T47D (cell line): ENCODE data around the gene PPP1R17.

ENCODE experiments used
- DNase-seq, 2 experiments: peaks; one replicate each; pipeline versions ENCODE4 v3.0.0 to v3.0.0-alpha.2; 2011 to 2012; ENCODE audit warnings: low read depth in 1 of 2, low spot score in 1 of 2
- JUND ChIP-seq: IDR thresholded peaks from 2 replicates; pipeline ENCODE4 v1.6.1; 2012; ENCODE audit warnings: low read depth
- in situ Hi-C: cut with HindIII; loops from 2 replicates; pipeline ENCODE4 v1.10.0; 2016; ENCODE audit warnings: low sequenced_read_pairs, low pct_unique_long_range_greater_than_20kb

Gene PPP1R17

GRCh38 chr7:31687024-31687748 lies at the start of gene PPP1R17:
TSS of gene PPP1R17 (plus strand) at chr7:31687215. CDS start at chr7:31692442, 5,227 bp downstream.
- in situ Hi-C loops, result no loop called here
- DNase-seq, result no peak
- no peak for TF ChIP-seq JUND

- in situ Hi-C loops, result no loop called here
- TF ChIP-seq JUND, result no peak
- no peak for DNase-seq
Observed at GRCh38 chr7:31640381-31640780, 46.6 kb upstream of the PPP1R17 start.

- no peak for DNase-seq
- TF ChIP-seq JUND, result no peak
- in situ Hi-C loops, result no loop called here
Observed at GRCh38 chr7:31642681-31643115, 44.3 kb upstream of the PPP1R17 start.

GRCh38 chr7:31646942-31647341 lies 40.1 kb upstream of the PPP1R17 start:
- in situ Hi-C loops, result no loop called here
- TF ChIP-seq JUND, result no peak
- DNase-seq, result no peak

GRCh38 chr7:31647511-31647910 lies 39.5 kb upstream of the PPP1R17 start:
- no peak for DNase-seq
- TF ChIP-seq JUND, result no peak
- in situ Hi-C loops, result no loop called here

- in situ Hi-C loops, result no loop called here
- peak in 1 of 2 experiments; percentile 15 for DNase-seq
- TF ChIP-seq JUND, result no peak
Observed at GRCh38 chr7:31648288-31648687, 38.7 kb upstream of the PPP1R17 start.

GRCh38 chr7:31648880-31649279 lies 38.1 kb upstream of the PPP1R17 start:
- in situ Hi-C loops, result no loop called here
- TF ChIP-seq JUND, result no peak
- DNase-seq, result no peak

GRCh38 chr7:31651234-31652062 lies 35.6 kb upstream of the PPP1R17 start:
- TF ChIP-seq JUND, result no peak
- peak in 1 of 2 experiments; percentile 10 for DNase-seq
- in situ Hi-C loops, result no loop called here

- in situ Hi-C loops, result no loop called here
- no peak for DNase-seq
- TF ChIP-seq JUND, result no peak
Observed at GRCh38 chr7:31652063-31652326, 35.0 kb upstream of the PPP1R17 start.

- DNase-seq, result peak in 1 of 2 experiments; percentile 30
- in situ Hi-C loops, result no loop called here
- no peak for TF ChIP-seq JUND
Observed at GRCh38 chr7:31663072-31663471, 23.9 kb upstream of the PPP1R17 start.

GRCh38 chr7:31664890-31665289 lies 22.1 kb upstream of the PPP1R17 start:
- DNase-seq, result no peak
- TF ChIP-seq JUND, result no peak
- in situ Hi-C loops, result no loop called here

- in situ Hi-C loops, result no loop called here
- no peak for TF ChIP-seq JUND
- DNase-seq, result no peak
Observed at GRCh38 chr7:31665546-31665945, 21.5 kb upstream of the PPP1R17 start.

GRCh38 chr7:31669461-31669860 lies 17.6 kb upstream of the PPP1R17 start:
- no peak for TF ChIP-seq JUND
- DNase-seq, result no peak
- in situ Hi-C loops, result no loop called here
